OCI-LY7 (cell line): ENCODE results near the gene TMEM253.

ENCODE experiments used
- EZH2phosphoT487 ChIP-seq: fragments of 200-600 bp; sonication (generic); IDR thresholded peaks from 2 replicates; pipeline ENCODE4 v1.6.1; 2018; ENCODE audit warnings: low read depth, borderline replicate concordance, mild to moderate bottlenecking, mixed run types, antibody characterized with exemption, low read length, moderate library complexity, mixed read lengths
- TF ChIP-seq, protein P1 (sequence below): fragments of 200-600 bp; sonication (generic); conservative IDR thresholded peaks from 2 replicates; pipeline ENCODE4 v1.5.1; 2014; ENCODE audit warnings: mild to moderate bottlenecking, antibody characterized with exemption, low read length, moderate library complexity, mixed read lengths

DNA sequence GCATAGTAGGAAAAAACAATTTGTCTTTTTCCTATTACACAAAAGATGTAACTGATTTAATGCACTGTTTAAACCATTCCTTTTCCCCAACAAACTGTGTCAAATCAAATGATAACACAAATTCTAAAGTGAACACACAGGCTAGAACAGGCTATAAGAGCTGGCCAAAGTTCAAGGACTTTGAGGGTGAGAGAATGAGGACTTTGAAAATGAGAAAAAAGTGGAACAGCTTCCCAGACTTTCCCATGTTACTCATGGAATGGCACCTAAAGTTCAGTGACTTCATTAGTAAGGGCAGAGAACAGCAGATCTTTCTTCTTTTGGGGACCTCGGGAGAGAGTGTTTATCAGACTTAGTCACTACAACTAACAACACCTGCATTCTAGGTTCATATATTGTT, 22.6 kb downstream of the TMEM253 start:
- TF ChIP-seq, protein P1, sequence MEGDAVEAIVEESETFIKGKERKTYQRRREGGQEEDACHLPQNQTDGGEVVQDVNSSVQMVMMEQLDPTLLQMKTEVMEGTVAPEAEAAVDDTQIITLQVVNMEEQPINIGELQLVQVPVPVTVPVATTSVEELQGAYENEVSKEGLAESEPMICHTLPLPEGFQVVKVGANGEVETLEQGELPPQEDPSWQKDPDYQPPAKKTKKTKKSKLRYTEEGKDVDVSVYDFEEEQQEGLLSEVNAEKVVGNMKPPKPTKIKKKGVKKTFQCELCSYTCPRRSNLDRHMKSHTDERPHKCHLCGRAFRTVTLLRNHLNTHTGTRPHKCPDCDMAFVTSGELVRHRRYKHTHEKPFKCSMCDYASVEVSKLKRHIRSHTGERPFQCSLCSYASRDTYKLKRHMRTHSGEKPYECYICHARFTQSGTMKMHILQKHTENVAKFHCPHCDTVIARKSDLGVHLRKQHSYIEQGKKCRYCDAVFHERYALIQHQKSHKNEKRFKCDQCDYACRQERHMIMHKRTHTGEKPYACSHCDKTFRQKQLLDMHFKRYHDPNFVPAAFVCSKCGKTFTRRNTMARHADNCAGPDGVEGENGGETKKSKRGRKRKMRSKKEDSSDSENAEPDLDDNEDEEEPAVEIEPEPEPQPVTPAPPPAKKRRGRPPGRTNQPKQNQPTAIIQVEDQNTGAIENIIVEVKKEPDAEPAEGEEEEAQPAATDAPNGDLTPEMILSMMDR, result no peak
- no peak for TF ChIP-seq EZH2phosphoT487
